GM21786 (cell line): ENCODE results near the gene BEST3.
"Not testable (repeated sequence)": the region's sequence is repeated elsewhere in the genome, so short reads cannot be mapped to it uniquely, and the experiment has no call there.

ENCODE experiments used
- ATAC-seq: cut with Tn5 transposase; IDR thresholded peaks from one replicate; pipeline ENCODE4 v1.9.1; 2021; ENCODE audit not compliant: unreplicated experiment

The BEST3 gene

DNA sequence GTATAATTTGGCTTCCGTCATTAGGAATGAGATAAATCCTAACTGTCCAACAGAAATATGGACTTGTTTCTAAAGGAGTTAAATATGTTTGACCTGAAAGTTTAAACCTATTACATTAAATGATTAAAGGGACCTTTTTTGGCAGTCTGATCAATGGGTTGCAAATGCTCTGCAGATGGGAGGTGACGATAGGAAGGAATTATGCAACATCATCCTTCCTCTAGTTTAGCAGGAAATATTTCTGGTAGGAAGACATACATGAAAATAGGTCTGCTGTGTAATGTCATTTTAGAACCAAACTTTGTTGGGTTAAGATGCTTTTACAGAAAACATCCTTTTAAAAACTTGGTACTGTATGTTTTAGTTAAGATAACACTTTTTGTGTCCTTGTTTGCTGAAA lies 91.0 kb downstream of the BEST3 start:
- no peak for ATAC-seq

DNA sequence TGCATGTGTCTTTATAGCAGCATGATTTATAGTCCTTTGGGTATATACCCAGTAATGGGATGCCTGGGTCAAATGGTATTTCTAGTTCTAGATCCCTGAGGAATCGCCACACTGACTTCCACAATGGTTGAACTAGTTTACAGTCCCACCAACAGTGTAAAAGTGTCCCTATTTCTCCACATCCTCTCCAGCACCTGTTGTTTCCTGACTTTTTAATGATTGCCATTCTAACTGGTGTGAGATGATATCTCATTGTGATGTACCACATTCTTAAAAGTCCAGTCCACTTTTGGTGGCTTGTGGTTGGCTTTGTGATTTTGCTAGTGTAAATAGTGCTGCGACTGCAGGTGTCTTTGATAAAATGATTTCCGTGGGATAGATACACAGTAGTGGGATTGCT lies 94.8 kb downstream of the BEST3 start:
- ATAC-seq: not testable (repeated sequence)
